Nucleus accumbens (tissue), 56 donors: ENCODE data around the gene RSRC1.
"Not testable (repeated sequence)": the region's sequence is repeated elsewhere in the genome, so short reads cannot be mapped to it uniquely, and the experiment has no call there.

Experiments used
- DNase-seq, 56 donors: peaks; one replicate each; lab custom pipeline; 2025; lab: John Stamatoyannopoulos, UW

The RSRC1 gene

DNA sequence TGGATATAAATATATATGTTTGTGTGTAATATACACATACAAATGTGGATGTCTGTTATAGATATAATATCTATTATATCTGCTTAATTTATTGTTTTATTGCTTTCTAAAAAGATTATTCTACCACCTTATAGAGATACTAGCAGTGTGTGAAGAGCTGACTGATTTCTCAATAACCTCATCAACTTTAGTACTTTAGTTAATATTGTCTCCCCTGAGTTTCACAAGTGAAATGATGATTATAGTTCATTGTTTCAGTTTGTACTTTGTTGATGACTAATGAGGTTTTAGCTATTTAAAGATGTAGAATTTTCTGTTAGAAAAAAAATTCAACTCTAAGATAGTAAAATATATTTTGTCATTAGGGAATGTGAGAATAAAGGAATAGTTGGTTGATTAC, 11.4 kb downstream of the RSRC1 start:
- DNase-seq = no peak

DNA sequence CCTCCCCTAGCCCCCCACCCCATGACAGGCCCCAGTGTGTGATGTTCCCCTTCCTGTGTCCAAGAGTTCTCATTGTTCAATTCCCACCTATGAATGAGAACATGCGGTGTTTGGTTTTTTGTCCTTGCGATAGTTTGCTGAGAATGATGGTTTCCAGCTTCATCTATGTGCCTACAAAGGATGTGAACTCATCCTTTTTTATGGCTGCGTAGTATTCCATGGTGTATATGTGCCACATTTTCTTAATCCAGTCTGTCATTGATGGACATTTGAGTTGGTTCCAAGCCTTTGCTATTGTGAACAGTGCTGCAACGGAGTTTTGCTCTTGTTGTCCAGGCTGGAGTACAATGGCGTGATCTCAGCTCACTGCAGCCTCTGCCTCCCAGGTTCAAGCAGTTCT, 12.8 kb downstream of the RSRC1 start:
- not testable (repeated sequence) for DNase-seq

DNA sequence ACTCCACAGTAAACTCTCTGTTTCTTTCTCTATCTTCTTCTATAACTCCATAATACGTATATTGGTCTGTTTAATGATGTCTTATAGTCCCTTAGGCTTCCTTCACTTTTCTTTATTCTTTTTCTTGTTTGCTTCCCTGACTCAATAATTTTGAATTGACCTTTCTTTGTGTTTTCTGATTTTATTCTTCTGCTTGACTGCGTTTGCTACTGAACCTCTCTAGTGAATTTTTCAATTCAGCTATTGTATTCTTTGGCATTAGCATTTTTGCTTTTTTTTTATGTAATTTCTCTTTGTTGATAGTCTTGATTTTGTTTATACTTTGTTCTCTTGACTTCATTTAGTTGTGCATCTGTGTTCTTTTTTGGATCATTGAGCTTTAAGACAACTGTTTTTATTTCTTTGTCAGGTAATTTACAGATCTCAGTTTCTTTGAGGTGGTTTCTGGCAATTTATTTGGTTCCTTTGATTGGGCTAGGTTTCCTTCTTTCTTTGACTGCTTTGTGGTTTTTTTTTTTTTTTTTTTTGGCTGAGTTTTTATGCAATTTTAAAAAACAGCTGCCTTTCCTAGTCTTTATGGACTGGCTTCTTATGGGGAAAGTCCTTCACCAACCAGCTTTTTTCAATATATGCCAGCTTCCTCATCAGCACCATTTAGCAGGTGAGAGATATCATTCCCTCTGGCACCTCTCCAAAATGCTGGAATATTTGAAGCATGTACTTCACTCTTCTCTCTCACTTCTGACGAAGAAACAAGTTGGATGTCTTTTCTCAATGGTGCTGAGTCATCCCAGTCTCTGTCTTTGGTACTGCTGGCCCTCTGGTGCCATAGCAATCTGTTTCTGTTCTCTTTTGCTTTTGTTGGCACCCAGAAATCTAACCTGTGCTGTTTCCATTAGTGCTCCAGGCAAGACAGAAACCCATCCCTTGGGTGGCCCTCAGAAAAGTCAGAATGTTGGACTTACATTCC, 17.6 kb downstream of the RSRC1 start:
- DNase-seq = no peak

DNA sequence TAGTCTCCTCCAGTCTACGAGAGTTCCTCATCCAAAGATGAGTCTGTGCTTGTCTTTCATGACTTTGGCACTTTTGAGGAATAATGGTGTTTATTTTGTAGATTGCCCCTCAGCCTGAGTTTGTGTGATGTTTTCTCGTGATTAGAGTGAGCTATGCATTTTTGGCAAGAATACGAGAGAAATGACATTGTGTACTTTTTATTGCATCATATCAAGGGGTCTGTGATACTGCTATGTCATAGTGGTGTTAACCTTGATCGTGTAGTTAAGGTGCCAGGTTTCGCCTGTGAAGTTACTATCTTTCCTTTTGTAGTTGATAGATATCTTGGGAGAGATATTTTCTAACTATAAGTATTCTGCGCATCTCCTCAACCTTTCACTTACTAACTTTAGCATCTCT, 18.9 kb downstream of the RSRC1 start:
- DNase-seq = no peak

- no peak for DNase-seq
Measured at GRCh38 chr3:158134363-158134762, 24.5 kb downstream of the RSRC1 start.

GRCh38 chr3:158140396-158140795, 30.5 kb downstream of the RSRC1 start:
- no peak for DNase-seq

DNA sequence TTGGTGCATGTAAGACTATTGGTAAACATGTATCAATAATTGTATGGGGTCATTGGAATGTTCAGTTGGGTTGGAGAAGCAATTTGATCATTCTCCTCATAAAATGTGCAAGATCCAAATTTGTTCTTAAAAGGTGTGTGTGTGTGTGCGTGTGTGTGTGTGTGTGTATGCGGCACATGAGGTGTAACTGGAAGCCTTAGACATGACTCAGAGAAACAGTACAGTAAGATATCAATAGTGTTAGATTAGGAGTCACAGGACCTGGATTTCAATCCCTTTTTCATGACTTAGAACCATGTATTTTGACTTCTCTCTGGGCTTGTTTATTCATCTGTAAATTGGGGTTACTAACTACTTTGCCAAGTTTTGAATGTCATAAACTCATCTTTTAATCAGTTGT, 38.3 kb downstream of the RSRC1 start:
- no peak for DNase-seq

DNA sequence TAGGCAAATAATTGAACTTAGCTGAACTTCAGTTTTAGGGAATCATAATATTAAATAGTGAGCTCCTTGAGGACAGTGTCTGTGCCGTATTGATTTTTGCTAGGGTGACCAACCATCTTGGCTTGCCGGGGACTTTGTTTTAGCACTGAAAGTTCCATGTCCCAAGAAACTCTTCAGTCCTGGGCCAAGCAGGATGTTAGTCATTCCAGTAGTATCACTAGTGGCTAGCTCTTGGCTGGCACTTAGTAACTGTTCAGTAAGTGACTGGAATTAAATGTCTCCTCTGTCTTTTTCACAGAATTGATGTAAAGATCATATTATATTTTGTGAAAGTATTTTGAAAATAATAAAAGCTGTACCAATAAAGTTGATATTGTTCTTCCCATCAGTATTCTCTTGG, 42.3 kb downstream of the RSRC1 start:
- no peak for DNase-seq

- DNase-seq = no peak
Measured at GRCh38 chr3:158158969-158159368, 49.1 kb downstream of the RSRC1 start.

GRCh38 chr3:158159714-158160113, 49.8 kb downstream of the RSRC1 start:
- no peak for DNase-seq

DNA sequence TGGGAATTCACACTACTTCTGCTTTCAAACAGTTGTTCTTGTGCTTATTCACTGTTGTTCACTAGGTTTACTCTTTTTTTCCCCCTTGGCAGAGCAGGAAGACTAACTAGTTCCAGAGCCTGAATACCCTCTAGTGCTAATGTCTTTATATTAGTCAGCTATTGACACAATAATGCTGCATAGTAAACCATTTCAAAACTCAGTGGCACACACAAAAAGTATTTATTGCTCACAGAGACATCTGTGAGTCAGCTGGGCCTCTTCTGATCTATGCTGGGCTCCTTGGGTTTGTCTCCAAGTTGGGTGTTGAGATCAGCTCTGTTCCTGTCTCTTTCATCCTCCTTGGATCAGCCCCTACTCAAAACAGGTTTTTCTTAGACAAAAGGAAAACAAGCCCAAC, 51.1 kb downstream of the RSRC1 start:
- no peak for DNase-seq

GRCh38 chr3:158165141-158165655, 55.3 kb downstream of the RSRC1 start:
- no peak for DNase-seq

DNA sequence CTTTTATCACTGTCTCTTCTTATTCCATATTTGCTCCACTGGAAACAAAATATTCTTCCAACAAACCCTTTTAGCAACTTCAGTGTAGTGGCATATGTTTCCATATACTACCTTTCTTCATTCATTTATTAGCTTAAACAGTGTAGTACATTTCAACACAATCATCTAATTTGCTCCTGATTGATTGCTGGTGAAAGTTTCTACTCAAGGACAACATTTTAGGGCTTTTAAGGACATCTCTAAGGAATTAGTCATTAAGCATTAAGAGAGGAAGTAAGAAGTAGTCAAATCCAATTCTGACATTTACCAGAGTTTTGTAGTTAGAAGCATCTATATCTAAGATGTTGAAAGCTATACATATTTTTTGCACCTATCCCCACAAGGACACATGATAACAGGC, 55.8 kb downstream of the RSRC1 start:
- no peak for DNase-seq

GRCh38 chr3:158166223-158166622, 56.3 kb downstream of the RSRC1 start:
- DNase-seq = no peak

- DNase-seq = no peak
Measured at GRCh38 chr3:158167737-158168557, 58.1 kb downstream of the RSRC1 start.

GRCh38 chr3:158169091-158169491, 59.2 kb downstream of the RSRC1 start:
- DNase-seq = no peak

GRCh38 chr3:158181096-158181495, 71.2 kb downstream of the RSRC1 start:
- no peak for DNase-seq

- DNase-seq = no peak
Measured at GRCh38 chr3:158185711-158186110, 75.8 kb downstream of the RSRC1 start.

- no peak for DNase-seq
Measured at GRCh38 chr3:158200955-158201354, 91.1 kb downstream of the RSRC1 start.

GRCh38 chr3:158205324-158205723, 95.4 kb downstream of the RSRC1 start:
- DNase-seq = no peak

- no peak for DNase-seq
Measured at GRCh38 chr3:158205994-158206393, 96.1 kb downstream of the RSRC1 start.
